Measurements from ENCODE around the gene CAST. TPM values are rescaled to one million over a fixed set of nuclear protein-coding genes. Genes with fewer than 3 reads are reported as not detected.

The CAST gene
- total RNA-seq, 1 donor from 2014 or later, result 287 TPM

DNA sequence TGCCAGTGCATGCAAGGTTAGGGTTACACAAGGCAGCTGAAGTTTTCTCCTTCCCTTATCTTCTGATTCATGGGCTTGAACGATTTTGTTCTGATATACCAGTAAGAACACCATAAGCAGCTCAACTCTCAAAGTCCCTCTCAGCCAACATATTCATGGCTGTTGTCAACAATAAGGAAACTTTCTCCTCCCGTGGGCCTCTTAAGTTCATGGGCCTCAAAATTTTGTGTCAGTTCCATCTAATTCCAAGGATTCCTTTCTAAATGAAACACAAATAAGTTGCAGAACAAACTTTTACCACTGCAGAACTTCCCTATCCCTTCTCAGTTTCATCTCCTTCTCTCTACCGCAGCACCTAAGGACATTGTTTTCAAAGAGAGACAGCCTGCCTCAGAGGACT is 23.6 kb upstream of the CAST start:
- Mint-ChIP-seq H3K9me3 (ENCODE audit: unreplicated experiment) (peaks cover 5% of the 10 kb centered on the region), H3K4me3 (ENCODE audit: unreplicated experiment) (no peak overlapping the region), H3K4me1 (ENCODE audit: low read depth, unreplicated experiment) (peaks cover 19% of the 10 kb centered on the region), H3K27ac (ENCODE audit: unreplicated experiment) (no peak overlapping the region), H3K27me3 (ENCODE audit: low read depth, unreplicated experiment) (peaks cover 2% of the 10 kb centered on the region), H3K36me3 (ENCODE audit: low read depth, unreplicated experiment) (no peaks in the 10 kb centered on the region)
- no peaks in the 10 kb centered on the region for H3K27me3 ChIP-seq (ENCODE audit: insufficient read depth, low read length)
- DNase-seq (ENCODE audit: low read depth) (no peak), FAIRE-seq (no peak)
- H3K36me3 ChIP-seq (ENCODE audit: insufficient read depth, low read length), result no peaks in the 10 kb centered on the region
- no peaks in the 10 kb centered on the region for H3K79me2 ChIP-seq (ENCODE audit: insufficient read depth, low read length)
- TF ChIP-seq EZH2 (IDR thresholded peaks at IDR 0.05; ENCODE audit: insufficient read depth, low read length) (no peak), CTCF (IDR thresholded peaks at IDR 0.05; ENCODE audit: insufficient read depth, low read depth, low read length) (no peak)
- no peak overlapping the region for H3K9ac ChIP-seq (ENCODE audit: low read length)
- no peaks in the 10 kb centered on the region for H3K4me1 ChIP-seq (ENCODE audit: insufficient read depth, low read length)
- no peak overlapping the region for H3K4me3 ChIP-seq (ENCODE audit: insufficient read depth, low read depth, low read length)
- H3K9me3 ChIP-seq (ENCODE audit: insufficient read depth, low read depth, low read length), result no peaks in the 10 kb centered on the region
- H3K4me2 ChIP-seq (ENCODE audit: low read length), result no peak overlapping the region
- no peak overlapping the region for H2AFZ ChIP-seq (ENCODE audit: low read depth, low read length)
- H4K20me1 ChIP-seq (ENCODE audit: insufficient read depth, low read length), result no peaks in the 10 kb centered on the region
- H3K27ac ChIP-seq (ENCODE audit: low read depth, low read length), result no peak overlapping the region

- Histone ChIP-seq H4K20me1 (ENCODE audit: insufficient read depth, low read length) (no peaks in the 10 kb centered on the region), H3K36me3 (ENCODE audit: insufficient read depth, low read length) (no peaks in the 10 kb centered on the region), H3K79me2 (ENCODE audit: insufficient read depth, low read length) (no peaks in the 10 kb centered on the region), H3K4me3 (ENCODE audit: insufficient read depth, low read depth, low read length) (no peak overlapping the region), H2AFZ (ENCODE audit: low read depth, low read length) (no peak overlapping the region), H3K9me3 (ENCODE audit: insufficient read depth, low read depth, low read length) (no peaks in the 10 kb centered on the region), H3K9ac (ENCODE audit: low read length) (no peak overlapping the region), H3K4me2 (ENCODE audit: low read length) (no peak overlapping the region), H3K27me3 (ENCODE audit: insufficient read depth, low read length) (no peaks in the 10 kb centered on the region), H3K27ac (ENCODE audit: low read depth, low read length) (no peak overlapping the region), H3K4me1 (ENCODE audit: insufficient read depth, low read length) (no peaks in the 10 kb centered on the region)
- Mint-ChIP-seq H3K36me3 (ENCODE audit: low read depth, unreplicated experiment) (no peaks in the 10 kb centered on the region), H3K27me3 (ENCODE audit: low read depth, unreplicated experiment) (peaks cover 2% of the 10 kb centered on the region), H3K27ac (ENCODE audit: unreplicated experiment) (no peak overlapping the region), H3K4me1 (ENCODE audit: low read depth, unreplicated experiment) (peaks cover 8% of the 10 kb centered on the region), H3K4me3 (ENCODE audit: unreplicated experiment) (no peak overlapping the region), H3K9me3 (ENCODE audit: unreplicated experiment) (peaks cover 5% of the 10 kb centered on the region)
- DNase-seq (ENCODE audit: low read depth) (no peak), FAIRE-seq (no peak)
- no peak for TF ChIP-seq EZH2 (IDR thresholded peaks at IDR 0.05; ENCODE audit: insufficient read depth, low read length)
- TF ChIP-seq CTCF (IDR thresholded peaks at IDR 0.05; ENCODE audit: insufficient read depth, low read depth, low read length), result no peak
Measured at GRCh38 chr5:96640696-96641095, 21.5 kb upstream of the CAST start.

DNA sequence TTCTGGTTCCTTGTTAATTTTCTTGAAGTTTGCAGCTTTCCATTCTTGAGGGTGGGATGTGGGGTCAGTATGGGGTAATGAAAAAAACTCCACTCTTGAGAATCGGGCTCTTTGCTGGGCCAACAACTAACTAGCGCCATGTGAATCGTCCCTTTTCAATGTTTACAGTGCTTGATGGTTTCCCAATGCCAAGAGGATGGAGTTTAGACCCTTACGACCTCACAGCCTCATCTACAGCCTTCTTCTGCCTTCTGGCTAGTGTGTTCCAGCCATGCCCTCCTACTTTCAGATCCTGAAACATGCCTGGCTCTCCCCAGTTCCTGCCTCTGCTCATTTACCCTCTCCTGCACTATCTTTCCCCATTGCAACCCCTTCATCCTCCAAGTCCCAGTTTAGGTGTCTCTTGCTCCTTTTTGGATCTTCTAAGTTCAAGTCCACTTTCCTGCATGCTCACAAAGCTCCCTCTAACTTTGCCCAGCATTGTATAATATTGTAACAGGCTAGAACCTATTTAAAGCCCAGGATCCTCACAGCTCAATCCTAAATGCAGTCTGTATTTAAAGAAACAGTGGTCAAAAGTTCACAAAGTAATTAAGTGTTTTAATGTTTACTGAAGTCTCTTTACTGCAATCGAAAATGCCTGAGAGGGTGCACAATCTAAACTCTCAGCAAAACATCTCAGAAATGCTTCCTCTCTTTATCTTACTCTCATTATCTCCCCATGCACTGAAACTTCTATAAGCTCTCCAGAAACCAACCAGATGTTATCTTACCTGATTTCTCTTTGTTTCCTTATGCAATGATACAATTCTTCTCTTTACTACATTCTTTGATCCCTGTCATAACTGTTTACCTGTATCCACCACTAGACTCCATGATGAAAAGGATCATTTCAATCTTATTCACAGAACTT is 20.6 kb upstream of the CAST start:
- H3K27ac ChIP-seq (ENCODE audit: low read depth, low read length), result no peak overlapping the region
- Mint-ChIP-seq H3K27ac (ENCODE audit: unreplicated experiment) (no peak overlapping the region), H3K36me3 (ENCODE audit: low read depth, unreplicated experiment) (no peaks in the 10 kb centered on the region), H3K9me3 (ENCODE audit: unreplicated experiment) (peaks cover under 1% of the 10 kb centered on the region), H3K4me3 (ENCODE audit: unreplicated experiment) (no peak overlapping the region), H3K4me1 (ENCODE audit: low read depth, unreplicated experiment) (peaks cover 8% of the 10 kb centered on the region), H3K27me3 (ENCODE audit: low read depth, unreplicated experiment) (peaks cover 2% of the 10 kb centered on the region)
- no peaks in the 10 kb centered on the region for H4K20me1 ChIP-seq (ENCODE audit: insufficient read depth, low read length)
- no peak overlapping the region for H2AFZ ChIP-seq (ENCODE audit: low read depth, low read length)
- H3K9me3 ChIP-seq (ENCODE audit: insufficient read depth, low read depth, low read length), result no peaks in the 10 kb centered on the region
- TF ChIP-seq CTCF (IDR thresholded peaks at IDR 0.05; ENCODE audit: insufficient read depth, low read depth, low read length) (no peak), EZH2 (IDR thresholded peaks at IDR 0.05; ENCODE audit: insufficient read depth, low read length) (no peak)
- no peak overlapping the region for H3K4me2 ChIP-seq (ENCODE audit: low read length)
- H3K4me1 ChIP-seq (ENCODE audit: insufficient read depth, low read length), result no peaks in the 10 kb centered on the region
- no peak overlapping the region for H3K9ac ChIP-seq (ENCODE audit: low read length)
- H3K79me2 ChIP-seq (ENCODE audit: insufficient read depth, low read length), result no peaks in the 10 kb centered on the region
- FAIRE-seq (no peak), DNase-seq (ENCODE audit: low read depth) (no peak)
- H3K27me3 ChIP-seq (ENCODE audit: insufficient read depth, low read length), result no peaks in the 10 kb centered on the region
- H3K4me3 ChIP-seq (ENCODE audit: insufficient read depth, low read depth, low read length), result no peak overlapping the region
- H3K36me3 ChIP-seq (ENCODE audit: insufficient read depth, low read length), result no peaks in the 10 kb centered on the region

All from astrocyte (in vitro differentiated cells and primary cell).